OCI-LY3 (cell line): Measurements from ENCODE around the gene RFTN2.

Source experiments
- CTCF ChIP-seq: fragments of 200-600, 300-600 bp; sonication (generic); IDR thresholded peaks from 2 replicates; pipeline ENCODE4 v1.5.1; 2014; ENCODE audit warnings: antibody characterized with exemption, low read length, low read depth
- EZH2phosphoT487 ChIP-seq: fragments of 200-600 bp; shearing (Covaris generic); IDR thresholded peaks from 2 replicates; pipeline ENCODE4 v1.6.1; 2018; ENCODE audit warnings: antibody characterized with exemption, mixed run types, low read depth

GRCh38 chr2:197717863-197718262 lies 42.5 kb upstream of the RFTN2 start:
- TF ChIP-seq CTCF (no peak), EZH2phosphoT487 (no peak)
